SW 1271 (cell line): Measurements from ENCODE around the gene C1orf74.
A peak's percentile ranks its signal among the peaks of the same experiment; 100 is the strongest.

Experiments used
- DNase-seq, 2 experiments: peaks; one replicate each; lab custom pipeline; 2025; lab: John Stamatoyannopoulos, UW

C1orf74 gene

DNA sequence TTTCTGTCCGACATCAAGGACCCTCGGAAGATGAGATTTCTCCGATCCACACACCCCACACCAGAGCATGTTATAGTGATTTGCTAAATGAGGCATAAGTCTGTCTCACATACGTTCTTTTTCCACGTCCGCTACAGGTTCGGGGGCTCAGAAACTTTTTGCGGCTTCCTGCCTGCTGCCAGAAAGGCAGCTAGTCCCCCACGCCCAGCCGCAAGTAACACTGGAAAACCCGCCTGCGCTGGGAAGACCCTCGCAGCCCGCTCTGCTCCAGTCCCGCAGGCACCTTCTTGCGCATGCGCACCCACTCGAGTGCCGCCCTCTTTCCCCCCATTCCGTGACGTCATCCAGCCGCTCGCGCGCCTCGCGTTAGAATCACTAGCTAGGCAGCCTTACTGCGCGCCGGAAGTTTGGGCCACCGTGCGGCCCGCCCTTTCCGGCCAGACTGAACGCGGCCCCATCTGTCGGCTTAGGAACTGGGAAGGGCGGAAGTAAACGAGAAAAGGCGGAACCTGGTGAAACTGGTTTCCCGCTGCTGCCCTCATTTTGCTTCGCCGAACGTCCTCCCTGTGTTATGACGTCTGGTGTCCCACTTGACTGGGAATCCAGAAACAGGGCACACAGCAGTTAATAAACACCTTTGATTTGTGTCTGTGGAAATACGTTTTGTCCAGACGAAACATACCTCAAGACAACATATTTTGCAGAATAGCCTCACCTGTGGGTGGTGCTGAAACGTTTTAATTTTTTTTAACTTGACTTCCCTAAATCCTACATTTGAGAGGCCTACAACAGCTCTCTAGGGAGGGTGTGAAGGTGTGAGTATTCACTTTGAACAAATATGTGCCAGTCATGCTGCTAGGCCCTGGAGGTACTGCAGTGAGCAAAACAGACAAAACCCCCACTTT is at the start of gene C1orf74:
TSS of gene C1orf74 (minus strand) at position 295 of the 905 bp plus-strand sequence. CDS start 925 bp downstream, outside the sequence.
- peak; percentile 64 to 93 for DNase-seq

- no peak for DNase-seq
These were observed 47.3 kb upstream of the C1orf74 start for GRCh38 chr1:209831615-209832014.

GRCh38 chr1:209830722-209831121 is 46.4 kb upstream of the C1orf74 start:
- DNase-seq = no peak

- no peak for DNase-seq
These were observed 45.4 kb upstream of the C1orf74 start for GRCh38 chr1:209829716-209830115.

DNA sequence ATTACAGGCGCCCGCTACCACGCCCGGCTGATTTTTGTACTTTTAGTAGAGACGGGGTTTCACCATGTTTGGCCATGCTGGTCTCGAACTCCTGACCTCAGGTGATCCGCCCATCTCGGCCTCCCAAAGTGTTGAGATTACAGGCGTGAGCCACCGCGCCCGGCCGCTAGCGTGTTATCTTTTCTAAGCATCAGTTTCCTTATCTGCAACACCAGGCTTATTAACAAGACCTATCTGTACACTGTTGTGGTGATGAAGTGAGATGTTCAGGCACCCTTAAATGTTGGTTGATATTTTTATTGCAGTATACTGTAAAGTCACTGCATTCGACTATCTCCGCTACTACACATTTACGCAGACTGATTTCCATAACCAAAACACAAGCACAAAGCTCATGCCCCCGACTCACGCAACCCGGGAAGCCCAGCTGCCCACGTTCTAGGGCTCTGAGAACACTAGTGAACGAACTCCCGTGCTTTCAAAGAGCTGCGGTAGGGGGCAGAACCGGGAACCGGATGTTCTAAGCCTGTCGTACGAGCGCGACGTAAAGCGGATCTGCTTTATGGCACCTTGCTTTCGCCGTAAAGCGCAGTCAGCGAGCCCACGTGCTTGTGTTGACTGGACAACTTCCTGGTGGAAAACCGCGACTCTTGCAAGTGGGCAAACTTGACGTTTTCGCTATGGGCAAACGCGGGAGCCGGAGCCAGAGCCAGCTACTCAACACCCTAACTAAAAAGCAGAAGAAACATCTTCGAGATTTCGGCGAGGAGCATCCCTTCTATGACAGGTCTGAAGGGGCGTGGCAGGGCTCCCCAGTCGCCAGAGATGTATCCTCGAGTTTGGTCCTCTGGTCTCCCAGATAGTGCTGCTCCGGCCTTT is 43.3 kb upstream of the C1orf74 start, which contains the start of gene UTP25:
TSS of gene UTP25 (plus strand) at position 589 of the 879 bp plus-strand sequence. CDS start at position 681, 92 bp downstream.
- peak; percentile 67 to 88 for DNase-seq

- DNase-seq = no peak
These were observed 41.5 kb upstream of the C1orf74 start for GRCh38 chr1:209825591-209826434.

GRCh38 chr1:209823143-209824041 is 39.0 kb upstream of the C1orf74 start:
- DNase-seq = peak; percentile 7 to 44

GRCh38 chr1:209822706-209823105 is 38.3 kb upstream of the C1orf74 start:
- DNase-seq = no peak

DNA sequence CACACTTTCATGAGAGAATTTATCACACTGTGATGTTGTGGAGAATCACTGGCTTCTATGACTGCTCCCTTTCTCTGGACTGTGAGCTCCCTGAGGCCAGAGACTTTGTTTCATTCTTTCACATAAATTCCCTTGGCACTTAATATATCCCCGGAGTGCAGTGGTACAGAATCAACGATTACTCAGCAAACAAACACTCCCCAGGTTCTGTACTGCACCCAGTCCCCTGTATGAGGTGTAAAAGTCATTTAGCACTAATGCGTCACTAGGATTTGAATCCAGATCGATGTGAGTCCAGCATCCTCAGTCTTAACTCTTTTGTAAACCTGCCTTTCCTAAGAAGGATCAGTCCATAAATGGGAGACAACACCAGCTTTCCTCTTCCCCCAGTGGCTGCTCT is 36.6 kb upstream of the C1orf74 start:
- no peak for DNase-seq

GRCh38 chr1:209819058-209819457 is 34.7 kb upstream of the C1orf74 start:
- no peak for DNase-seq

DNA sequence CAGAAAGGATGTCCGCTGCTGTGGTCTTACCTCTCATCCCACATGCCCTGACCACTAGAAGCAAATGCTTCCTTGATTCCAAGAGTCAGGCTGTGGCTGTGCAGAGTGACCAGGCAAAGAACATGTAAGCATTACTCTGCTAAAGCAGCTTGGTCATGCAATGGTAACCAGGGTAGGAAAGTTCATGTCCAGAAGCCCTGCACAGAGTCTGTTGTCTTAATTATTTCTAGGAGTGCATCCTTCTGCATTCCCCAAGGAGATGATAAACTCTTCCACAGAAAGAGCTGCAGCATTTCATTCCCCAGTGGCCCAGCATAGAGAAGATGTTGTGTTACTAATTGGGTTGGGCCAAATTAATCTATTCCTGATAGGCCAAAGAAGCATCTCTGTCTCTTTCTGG is 33.3 kb upstream of the C1orf74 start:
- no peak for DNase-seq

- no peak for DNase-seq
These were observed 32.6 kb upstream of the C1orf74 start for GRCh38 chr1:209816923-209817322.

- no peak for DNase-seq
These were observed 31.6 kb upstream of the C1orf74 start for GRCh38 chr1:209815931-209816341.

GRCh38 chr1:209815490-209815889 is 31.1 kb upstream of the C1orf74 start:
- no peak for DNase-seq

DNA sequence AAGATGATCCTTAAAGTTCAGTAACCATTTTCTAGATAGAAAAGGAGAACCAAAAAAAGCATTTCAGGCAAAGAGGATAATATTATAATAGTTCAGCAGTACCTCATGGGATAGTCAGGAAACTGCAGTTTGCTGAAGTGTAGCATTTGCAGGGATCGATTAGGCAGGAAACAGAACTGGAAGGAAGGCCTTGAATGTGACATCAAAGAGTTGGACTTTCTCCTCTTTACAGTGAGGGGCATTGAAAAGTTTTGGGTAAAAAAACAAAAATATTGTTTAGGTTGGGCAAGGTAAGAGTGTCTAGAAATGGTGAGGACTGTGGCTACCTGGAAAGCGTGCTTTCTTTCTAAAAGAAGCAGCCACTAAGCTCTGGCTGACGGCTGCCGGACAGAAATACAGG is 29.5 kb upstream of the C1orf74 start:
- no peak for DNase-seq

- DNase-seq = no peak
These were observed 26.4 kb upstream of the C1orf74 start for GRCh38 chr1:209810783-209811182.

- DNase-seq = no peak
These were observed 25.3 kb upstream of the C1orf74 start for GRCh38 chr1:209809611-209810010.

GRCh38 chr1:209808059-209808581 is 23.8 kb upstream of the C1orf74 start:
- DNase-seq = no peak

DNA sequence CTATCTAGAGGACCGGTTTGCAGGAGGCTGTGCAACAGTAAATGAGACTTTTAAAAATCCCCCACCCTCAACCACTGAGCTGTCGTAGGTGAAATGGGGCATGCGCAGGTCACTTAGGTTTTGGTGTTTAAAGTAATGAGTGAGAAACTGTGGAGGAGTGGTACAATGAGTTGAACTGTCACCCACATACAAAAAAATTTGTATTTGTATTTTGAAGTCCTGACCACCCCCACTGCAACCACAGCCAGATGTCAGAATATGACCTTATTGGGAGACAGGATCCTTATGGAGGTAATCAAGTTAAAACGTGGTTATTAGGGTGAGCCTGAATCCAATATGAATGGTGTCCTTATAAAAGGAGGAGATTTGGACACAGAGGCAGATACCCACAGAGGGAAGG is 23.1 kb upstream of the C1orf74 start:
- no peak for DNase-seq
